Endothelial cell of umbilical vein (primary cell): ENCODE data around the gene GRID1. TPM values are rescaled to one million over a fixed set of nuclear protein-coding genes. Genes with fewer than 3 reads are reported as not detected.

ENCODE experiments used
- BruUV-seq: library from RNA; stranded (reverse); fragments of 400-500 nt; replicated peaks from 2 replicates; lab custom pipeline; 2021; lab: Mats Ljungman, UMichigan
- CTCF ChIA-PET: fragments of 300-600, 350-600 bp; sonication (Branson Sonifier 250); formaldehyde crosslinking; loops from one replicate; lab custom pipeline; 2021; ENCODE audit warnings: antibody characterized with exemption, inconsistent platforms; lab: Charles Lee
- POLR2A ChIA-PET: fragments of 300-600, 350-600 bp; sonication (Branson Sonifier 250); formaldehyde crosslinking; loops from one replicate; lab custom pipeline; 2021; ENCODE audit warnings: antibody characterized with exemption, inconsistent platforms; lab: Charles Lee
- DNase-seq: peaks from one replicate; pipeline ENCODE4 v3.0.0-alpha.2; 2011; ENCODE audit warnings: low read depth, low spot score
- FAIRE-seq: peaks from 2 replicates; lab custom pipeline; 2011; peaks lifted over from hg19 to GRCh38; lab: Jason Lieb, UNC
- H2AFZ ChIP-seq: 2 replicates; pipeline ENCODE4 v1.6.0; 2012; ENCODE audit warnings: low read depth, low read length, control low read depth, inconsistent platforms
- H3K27ac ChIP-seq: 2 replicates; pipeline ENCODE4 v1.5.1; 2011; ENCODE audit warnings: low read depth, mild to moderate bottlenecking, control low read depth, low read length, moderate library complexity; ENCODE audit not compliant: insufficient read depth
- H3K27me3 ChIP-seq, 2 experiments: 2 replicates each; pipeline versions ENCODE4 v1.6.0 to v1.6.1; 2011; ENCODE audit warnings: low read length in 2 of 2, mixed read lengths in 1 of 2; ENCODE audit not compliant: control insufficient read depth in 2 of 2, insufficient read depth in 2 of 2
- H3K36me3 ChIP-seq, 2 experiments: 2 replicates in 1 of 2; 3 replicates in 1 of 2; pipeline ENCODE4 v1.5.1; 2011; ENCODE audit warnings: low read length in 2 of 2, mild to moderate bottlenecking in 1 of 2, moderate library complexity in 1 of 2; ENCODE audit not compliant: control insufficient read depth in 2 of 2, insufficient read depth in 2 of 2; ENCODE audit errors: extremely low read depth in 1 of 2
- H3K4me1 ChIP-seq: 3 replicates; pipeline ENCODE4 v1.5.1; 2011; ENCODE audit warnings: mild to moderate bottlenecking, low read length; ENCODE audit not compliant: control insufficient read depth, insufficient read depth; ENCODE audit errors: extremely low read depth
- H3K4me2 ChIP-seq: 2 replicates; pipeline ENCODE4 v1.6.1; 2011; ENCODE audit warnings: low read length, control low read depth, mixed read lengths; ENCODE audit not compliant: insufficient read depth
- H3K4me3 ChIP-seq, 3 experiments: fragments of 200-600 bp in 1 of 3; sonication (generic), shearing (Covaris generic) in 1 of 3; replicated peaks in 1 of 3; 2 replicates each; pipeline ENCODE4 v1.5.1; 2011 to 2016; ENCODE audit warnings: control low read depth in 3 of 3, low read length in 3 of 3, mild to moderate bottlenecking in 2 of 3, inconsistent platforms in 1 of 3, low read depth in 1 of 3, moderate library complexity in 1 of 3; ENCODE audit not compliant: insufficient read depth in 1 of 3
- H3K79me2 ChIP-seq: 2 replicates; pipeline ENCODE4 v1.6.0; 2012; ENCODE audit warnings: low read length, inconsistent platforms; ENCODE audit not compliant: control insufficient read depth, insufficient read depth
- H3K9ac ChIP-seq: replicated peaks from 2 replicates; pipeline ENCODE3; 2011; ENCODE audit warnings: low read length, control low read depth; ENCODE audit not compliant: insufficient read depth; ENCODE audit errors: extremely low read depth
- H3K9me1 ChIP-seq: replicated peaks from 3 replicates; pipeline ENCODE4 v1.6.0; 2011; ENCODE audit warnings: mild to moderate bottlenecking, low read length; ENCODE audit not compliant: control insufficient read depth, insufficient read depth; ENCODE audit errors: extremely low read depth
- H3K9me3 ChIP-seq: replicated peaks from 2 replicates; pipeline ENCODE4 v1.5.1; 2012; ENCODE audit warnings: low read length, inconsistent platforms; ENCODE audit not compliant: control insufficient read depth, insufficient read depth
- H4K20me1 ChIP-seq: replicated peaks from 2 replicates; pipeline ENCODE3; 2011; ENCODE audit warnings: mild to moderate bottlenecking, low read length; ENCODE audit not compliant: control insufficient read depth, insufficient read depth; ENCODE audit errors: extremely low read depth
- EZH2 ChIP-seq: IDR thresholded peaks from 2 replicates; pipeline ENCODE4 v1.6.1; 2012; ENCODE audit warnings: borderline replicate concordance, low read depth, mild to moderate bottlenecking, moderate library complexity, low read length, inconsistent platforms; ENCODE audit not compliant: severe bottlenecking
- FOS ChIP-seq: IDR thresholded peaks from 2 replicates; pipeline ENCODE4 v1.6.1; 2011; ENCODE audit warnings: mild to moderate bottlenecking, low read length, moderate library complexity, borderline replicate concordance; ENCODE audit not compliant: insufficient read depth
- GATA2 ChIP-seq: IDR thresholded peaks from 2 replicates; pipeline ENCODE4 v1.7.0; 2011; ENCODE audit warnings: low read depth, mild to moderate bottlenecking, moderate library complexity, mixed read lengths, low read length; ENCODE audit not compliant: insufficient read length, insufficient read depth
- JUN ChIP-seq: IDR thresholded peaks from 2 replicates; pipeline ENCODE4 v1.6.1; 2011; ENCODE audit warnings: borderline replicate concordance, low read depth; ENCODE audit not compliant: insufficient read length, insufficient read depth
- MYC ChIP-seq: IDR thresholded peaks from one replicate; pipeline ENCODE4 v1.6.1; 2011; ENCODE audit warnings: mild to moderate bottlenecking, low read depth, low read length
- POLR2A ChIP-seq: IDR thresholded peaks from 2 replicates; pipeline ENCODE4 v1.6.1; 2012; ENCODE audit warnings: low read depth, mild to moderate bottlenecking, control low read depth, low read length
- POLR2AphosphoS5 ChIP-seq: IDR thresholded peaks from 2 replicates; pipeline ENCODE4 v1.6.1; 2012; ENCODE audit warnings: low read depth, mild to moderate bottlenecking, control low read depth, low read length, moderate library complexity; ENCODE audit not compliant: insufficient read depth
- dilution Hi-C: fragments of 300-500 bp; cut with MboI; formaldehyde crosslinking; loops from one replicate; pipeline ENCODE4 v1.15.0; 2019; ENCODE audit warnings: low sequenced_read_pairs; ENCODE audit not compliant: extremely low pct_ligation_motif_present
- intact Hi-C: fragments of 100-400 bp; cut with micrococcal nuclease; formaldehyde crosslinking; loops from one replicate; pipeline ENCODE4 v1.10.0; 2022
- polyA plus RNA-seq, 4 experiments: library from polyadenylated mRNA; depleted of rRNA in 3 of 4; stranded (reverse) in 3 of 4; unstranded in 1 of 4; fragments of >200 nt; gene quantifications; 2 replicates each; pipeline versions ENCODE4 v1.2.1 to v1.2.3, GENCODE V29; 2011 to 2012; ENCODE audit warnings: missing spikeins in 1 of 4
- total RNA-seq: library from RNA; stranded (reverse); gene quantifications from 2 replicates; pipeline ENCODE4 v1.2.3, GENCODE V29; 2021
- TF ChIP-seq, protein P1 (sequence below), 2 donors: IDR thresholded peaks; 1 replicate in 1 of 2; 2 replicates in 1 of 2; pipeline ENCODE4 v1.5.1; 2011; ENCODE audit warnings: low read length in 2 of 2, mild to moderate bottlenecking in 2 of 2, moderate library complexity in 2 of 2, control low read depth in 1 of 2, inconsistent platforms in 1 of 2, low read depth in 1 of 2; ENCODE audit not compliant: insufficient read depth in 1 of 2; ENCODE audit errors: extremely low read depth in 1 of 2
- TF ChIP-seq, protein P2 (sequence below): IDR thresholded peaks from 2 replicates; pipeline ENCODE4 v1.6.1; 2011; ENCODE audit not compliant: insufficient read depth, insufficient read length

Gene GRID1
- total and polyA plus RNA-seq, 2 donors (not counting 3 experiments of a cell fraction or from before 2014, with no cell fraction given) = not detected

DNA sequence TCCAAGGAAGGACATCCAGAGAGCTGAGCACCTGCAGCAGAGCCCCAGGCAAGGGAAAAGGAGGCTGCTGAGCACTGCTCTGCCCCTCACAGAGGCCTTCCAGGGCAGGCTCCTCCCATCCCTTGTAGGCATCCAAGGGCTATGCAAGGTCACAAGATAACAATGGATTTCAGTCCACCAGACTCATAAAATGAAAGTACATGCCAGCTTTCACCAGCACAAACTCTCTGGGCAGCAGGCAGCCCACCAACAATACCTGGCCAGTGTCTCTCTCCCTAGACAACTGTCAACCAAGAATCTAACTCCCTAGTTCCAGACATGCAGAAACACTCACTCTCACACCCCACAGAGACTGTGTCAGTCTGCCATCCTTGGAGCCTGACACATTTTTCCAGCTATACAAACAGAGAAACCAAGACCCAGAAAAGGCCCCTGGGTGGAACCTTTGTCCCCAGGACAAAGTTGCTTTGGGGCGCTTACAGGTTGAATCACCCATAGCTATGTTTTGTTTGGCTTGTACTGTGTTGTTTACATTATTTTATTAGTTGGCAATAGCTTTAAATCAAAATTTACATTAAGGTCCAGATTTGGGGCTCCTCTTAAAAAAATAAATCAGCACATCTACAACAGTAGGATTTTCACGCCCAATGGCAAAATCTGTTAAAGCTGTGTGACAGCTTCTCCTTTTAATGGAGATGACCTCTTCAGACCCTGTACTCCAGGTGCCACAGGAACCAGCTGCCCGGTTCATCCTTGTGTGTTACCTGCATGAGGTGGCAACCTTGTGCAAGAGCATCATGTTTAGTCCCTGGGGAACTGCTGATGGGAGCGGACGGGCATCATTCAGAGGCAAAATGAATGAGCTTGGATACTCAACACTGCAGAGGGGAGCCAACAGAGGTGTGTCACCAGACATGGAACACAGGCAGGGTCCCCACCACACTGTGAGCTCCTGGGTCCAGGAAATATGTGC is 5.2 kb downstream of the GRID1 start:
- intact Hi-C loops = no loop called here
- POLR2A ChIA-PET = no interaction called here

More for the DNA sequence above, 5.2 kb downstream of the GRID1 start:
- BruUV-seq = no TSS peak
- no peak for FAIRE-seq
- H4K20me1 ChIP-seq = no peaks in the 10 kb centered on the region
- no peaks in the 10 kb centered on the region for H3K36me3 ChIP-seq
- no peak overlapping the region for H3K4me3 ChIP-seq
- no peak for TF ChIP-seq GATA2
- TF ChIP-seq, protein P1, sequence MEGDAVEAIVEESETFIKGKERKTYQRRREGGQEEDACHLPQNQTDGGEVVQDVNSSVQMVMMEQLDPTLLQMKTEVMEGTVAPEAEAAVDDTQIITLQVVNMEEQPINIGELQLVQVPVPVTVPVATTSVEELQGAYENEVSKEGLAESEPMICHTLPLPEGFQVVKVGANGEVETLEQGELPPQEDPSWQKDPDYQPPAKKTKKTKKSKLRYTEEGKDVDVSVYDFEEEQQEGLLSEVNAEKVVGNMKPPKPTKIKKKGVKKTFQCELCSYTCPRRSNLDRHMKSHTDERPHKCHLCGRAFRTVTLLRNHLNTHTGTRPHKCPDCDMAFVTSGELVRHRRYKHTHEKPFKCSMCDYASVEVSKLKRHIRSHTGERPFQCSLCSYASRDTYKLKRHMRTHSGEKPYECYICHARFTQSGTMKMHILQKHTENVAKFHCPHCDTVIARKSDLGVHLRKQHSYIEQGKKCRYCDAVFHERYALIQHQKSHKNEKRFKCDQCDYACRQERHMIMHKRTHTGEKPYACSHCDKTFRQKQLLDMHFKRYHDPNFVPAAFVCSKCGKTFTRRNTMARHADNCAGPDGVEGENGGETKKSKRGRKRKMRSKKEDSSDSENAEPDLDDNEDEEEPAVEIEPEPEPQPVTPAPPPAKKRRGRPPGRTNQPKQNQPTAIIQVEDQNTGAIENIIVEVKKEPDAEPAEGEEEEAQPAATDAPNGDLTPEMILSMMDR (IDR thresholded peaks at IDR 0.05; ENCODE audit: extremely low read depth in 1 of 2, insufficient read depth in 1 of 2, low read depth in 1 of 2, low read length in 2 of 2) = no peak
- no peak for TF ChIP-seq JUN
- TF ChIP-seq EZH2 = no peak
- no peak for TF ChIP-seq FOS
- no peak for TF ChIP-seq POLR2A
- TF ChIP-seq, protein P2, sequence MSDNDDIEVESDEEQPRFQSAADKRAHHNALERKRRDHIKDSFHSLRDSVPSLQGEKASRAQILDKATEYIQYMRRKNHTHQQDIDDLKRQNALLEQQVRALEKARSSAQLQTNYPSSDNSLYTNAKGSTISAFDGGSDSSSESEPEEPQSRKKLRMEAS = no peak
- TF ChIP-seq MYC = no peak
- no peak for TF ChIP-seq POLR2AphosphoS5
- CTCF ChIA-PET = interaction anchor here (1.4 to 2.6 kb wide), 5 partner anchors 12 to 1821 kb away, joined by 3 to 9 read pairs (median 6); no protein-coding TSS in a partner anchor
- H2AFZ ChIP-seq = no peak overlapping the region
- H3K27me3 ChIP-seq = peaks cover 40 to 44% of the 10 kb centered on the region in 2 experiments
- H3K4me1 ChIP-seq = no peaks in the 10 kb centered on the region
- no peak overlapping the region for H3K27ac ChIP-seq
- no peak overlapping the region for H3K9ac ChIP-seq
- no peaks in the 10 kb centered on the region for H3K9me1 ChIP-seq
- dilution Hi-C loops = no loop called here
- DNase-seq = no peak
- H3K9me3 ChIP-seq = no peaks in the 10 kb centered on the region
- no peaks in the 10 kb centered on the region for H3K79me2 ChIP-seq
- H3K4me2 ChIP-seq = no peak overlapping the region
